ENCODE data around the gene CCL20.

GRCh38 chr2:227849906-227850305 lies 36.3 kb downstream of the CCL20 start:
- TF ChIP-seq CTCF (IDR thresholded peaks at IDR 0.05; ENCODE audit: low read depth, low read length, poor library complexity, severe bottlenecking), result no peak
- TF ChIP-seq EZH2phosphoT487 (IDR thresholded peaks at IDR 0.05; ENCODE audit: borderline replicate concordance, low read length), result no peak

Data from DOHH2 (cell line).